ENCODE measurements around the gene C16orf92.

C16orf92 gene

GRCh38 chr16:30060346-30060745 lies 37.3 kb downstream of the C16orf92 start:
- Histone ChIP-seq H3K9ac (ENCODE audit: low read depth in 1 of 2, low read length in 2 of 2) (no peak overlapping the region), H3K27me3 (ENCODE audit: control insufficient read depth in 1 of 2, insufficient read depth in 2 of 2, low read length in 2 of 2) (no peaks in the 10 kb centered on the region)

GRCh38 chr16:30060836-30061554 lies 38.0 kb downstream of the C16orf92 start:
- Histone ChIP-seq H3K27ac (ENCODE audit: low read depth, low read length) (no peak overlapping the region), H3K27me3 (ENCODE audit: control insufficient read depth in 1 of 2, insufficient read depth in 2 of 2, low read length in 2 of 2) (no peaks in the 10 kb centered on the region), H3K9ac (ENCODE audit: low read depth in 1 of 2, low read length in 2 of 2) (no peak overlapping the region), H3K4me3 (ENCODE audit: low read depth in 1 of 2, low read length in 2 of 2) (no peak overlapping the region), H3K9me3 (ENCODE audit: control insufficient read depth in 1 of 2, low read length in 2 of 2) (no peaks in the 10 kb centered on the region), H3K36me3 (ENCODE audit: control insufficient read depth in 1 of 2, insufficient read depth in 2 of 2, low read length in 2 of 2) (no peaks in the 10 kb centered on the region), H3K4me1 (ENCODE audit: control insufficient read depth in 1 of 2, insufficient read depth in 2 of 2, low read length in 2 of 2) (peaks cover 17 to 21% of the 10 kb centered on the region in 2 donors)

More at GRCh38 chr16:30060346-30060745, 37.3 kb downstream of the C16orf92 start:
- Histone ChIP-seq H3K4me3 (ENCODE audit: low read depth in 1 of 2, low read length in 2 of 2) (no peak overlapping the region), H3K36me3 (ENCODE audit: control insufficient read depth in 1 of 2, insufficient read depth in 2 of 2, low read length in 2 of 2) (no peaks in the 10 kb centered on the region), H3K27ac (ENCODE audit: low read depth, low read length) (no peak overlapping the region), H3K4me1 (ENCODE audit: control insufficient read depth in 1 of 2, insufficient read depth in 2 of 2, low read length in 2 of 2) (peaks cover 17 to 21% of the 10 kb centered on the region in 2 donors), H3K9me3 (ENCODE audit: control insufficient read depth in 1 of 2, low read length in 2 of 2) (no peaks in the 10 kb centered on the region)

- Histone ChIP-seq H3K9me3 (ENCODE audit: control insufficient read depth in 1 of 2, low read length in 2 of 2) (no peaks in the 10 kb centered on the region), H3K36me3 (ENCODE audit: control insufficient read depth in 1 of 2, insufficient read depth in 2 of 2, low read length in 2 of 2) (peaks cover 6 to 15% of the 10 kb centered on the region in 2 donors), H3K27me3 (ENCODE audit: control insufficient read depth in 1 of 2, insufficient read depth in 2 of 2, low read length in 2 of 2) (no peaks in the 10 kb centered on the region), H3K27ac (ENCODE audit: low read depth, low read length) (peak overlapping the region; percentile 100), H3K4me3 (ENCODE audit: low read depth in 1 of 2, low read length in 2 of 2) (peak overlapping the region; percentile 76 to 84), H3K9ac (ENCODE audit: low read depth in 1 of 2, low read length in 2 of 2) (peak overlapping the region; percentile 94 to 100), H3K4me1 (ENCODE audit: control insufficient read depth in 1 of 2, insufficient read depth in 2 of 2, low read length in 2 of 2) (peaks cover 32 to 35% of the 10 kb centered on the region in 2 donors)
Measured at GRCh38 chr16:30063278-30063892, 40.4 kb downstream of the C16orf92 start.

- H3K4me3 ChIP-seq (ENCODE audit: low read depth in 1 of 2, low read length in 2 of 2): peak overlapping the region; percentile 76 to 84
- H3K9me3 ChIP-seq (ENCODE audit: control insufficient read depth in 1 of 2, low read length in 2 of 2): no peaks in the 10 kb centered on the region
- no peaks in the 10 kb centered on the region for H3K27me3 ChIP-seq (ENCODE audit: control insufficient read depth in 1 of 2, insufficient read depth in 2 of 2, low read length in 2 of 2)
- H3K36me3 ChIP-seq (ENCODE audit: control insufficient read depth in 1 of 2, insufficient read depth in 2 of 2, low read length in 2 of 2): peaks cover 13 to 22% of the 10 kb centered on the region in 2 donors
- peak overlapping the region; percentile 94 to 100 for H3K9ac ChIP-seq (ENCODE audit: low read depth in 1 of 2, low read length in 2 of 2)
- peaks cover 36 to 41% of the 10 kb centered on the region in 2 donors for H3K4me1 ChIP-seq (ENCODE audit: control insufficient read depth in 1 of 2, insufficient read depth in 2 of 2, low read length in 2 of 2)
- peak overlapping the region; percentile 100 for H3K27ac ChIP-seq (ENCODE audit: low read depth, low read length)
Measured at GRCh38 chr16:30063893-30064728, 41.1 kb downstream of the C16orf92 start.

- peak overlapping the region; percentile 100 for H3K27ac ChIP-seq (ENCODE audit: low read depth, low read length)
- H3K36me3 ChIP-seq (ENCODE audit: control insufficient read depth in 1 of 2, insufficient read depth in 2 of 2, low read length in 2 of 2): peaks cover 19 to 28% of the 10 kb centered on the region in 2 donors
- peaks cover 39 to 47% of the 10 kb centered on the region in 2 donors for H3K4me1 ChIP-seq (ENCODE audit: control insufficient read depth in 1 of 2, insufficient read depth in 2 of 2, low read length in 2 of 2)
- H3K9me3 ChIP-seq (ENCODE audit: control insufficient read depth in 1 of 2, low read length in 2 of 2): no peaks in the 10 kb centered on the region
- H3K9ac ChIP-seq (ENCODE audit: low read depth in 1 of 2, low read length in 2 of 2): peak overlapping the region; percentile 94 to 100
- no peaks in the 10 kb centered on the region for H3K27me3 ChIP-seq (ENCODE audit: control insufficient read depth in 1 of 2, insufficient read depth in 2 of 2, low read length in 2 of 2)
- peak overlapping the region; percentile 76 to 84 for H3K4me3 ChIP-seq (ENCODE audit: low read depth in 1 of 2, low read length in 2 of 2)
Measured at GRCh38 chr16:30064729-30065101, 41.7 kb downstream of the C16orf92 start.

- peaks cover 39 to 48% of the 10 kb centered on the region in 2 donors for H3K4me1 ChIP-seq (ENCODE audit: control insufficient read depth in 1 of 2, insufficient read depth in 2 of 2, low read length in 2 of 2)
- H3K9ac ChIP-seq (ENCODE audit: low read depth in 1 of 2, low read length in 2 of 2): peak within 1 kb of the TSS; percentile 99 to 100
- peaks cover 25 to 34% of the 10 kb centered on the region in 2 donors for H3K36me3 ChIP-seq (ENCODE audit: control insufficient read depth in 1 of 2, insufficient read depth in 2 of 2, low read length in 2 of 2)
Measured at GRCh38 chr16:30065102-30065942, 42.3 kb downstream of the C16orf92 start, which contains the start of gene ALDOA. ALDOA (plus strand) TSS chr16:30065760; CDS start chr16:30066898, 1,138 bp downstream.

GRCh38 chr16:30065943-30066760 lies 43.2 kb downstream of the C16orf92 start:
- Histone ChIP-seq H3K27me3 (ENCODE audit: control insufficient read depth in 1 of 2, insufficient read depth in 2 of 2, low read length in 2 of 2) (no peaks in the 10 kb centered on the region), H3K27ac (ENCODE audit: low read depth, low read length) (peak overlapping the region; percentile 100), H3K9me3 (ENCODE audit: control insufficient read depth in 1 of 2, low read length in 2 of 2) (no peaks in the 10 kb centered on the region), H3K4me3 (ENCODE audit: low read depth in 1 of 2, low read length in 2 of 2) (peak overlapping the region; percentile 82 to 95), H3K9ac (ENCODE audit: low read depth in 1 of 2, low read length in 2 of 2) (peak overlapping the region; percentile 99 to 100), H3K36me3 (ENCODE audit: control insufficient read depth in 1 of 2, insufficient read depth in 2 of 2, low read length in 2 of 2) (peaks cover 28 to 42% of the 10 kb centered on the region in 2 donors), H3K4me1 (ENCODE audit: control insufficient read depth in 1 of 2, insufficient read depth in 2 of 2, low read length in 2 of 2) (peaks cover 35 to 43% of the 10 kb centered on the region in 2 donors)

More at GRCh38 chr16:30065102-30065942, 42.3 kb downstream of the C16orf92 start, which contains the start of gene ALDOA:
- Histone ChIP-seq H3K9me3 (ENCODE audit: control insufficient read depth in 1 of 2, low read length in 2 of 2) (no peaks in the 10 kb centered on the region), H3K27me3 (ENCODE audit: control insufficient read depth in 1 of 2, insufficient read depth in 2 of 2, low read length in 2 of 2) (no peaks in the 10 kb centered on the region), H3K4me3 (ENCODE audit: low read depth in 1 of 2, low read length in 2 of 2) (peak within 1 kb of the TSS; percentile 82 to 95), H3K27ac (ENCODE audit: low read depth, low read length) (peak within 1 kb of the TSS; percentile 100)

GRCh38 chr16:30066761-30067583 lies 44.0 kb downstream of the C16orf92 start:
- Histone ChIP-seq H3K36me3 (ENCODE audit: control insufficient read depth in 1 of 2, insufficient read depth in 2 of 2, low read length in 2 of 2) (peaks cover 33 to 50% of the 10 kb centered on the region in 2 donors), H3K4me3 (ENCODE audit: low read depth in 1 of 2, low read length in 2 of 2) (peak overlapping the region; percentile 82 to 95), H3K9me3 (ENCODE audit: control insufficient read depth in 1 of 2, low read length in 2 of 2) (no peaks in the 10 kb centered on the region), H3K27ac (ENCODE audit: low read depth, low read length) (peak overlapping the region; percentile 100), H3K27me3 (ENCODE audit: control insufficient read depth in 1 of 2, insufficient read depth in 2 of 2, low read length in 2 of 2) (no peaks in the 10 kb centered on the region), H3K4me1 (ENCODE audit: control insufficient read depth in 1 of 2, insufficient read depth in 2 of 2, low read length in 2 of 2) (peaks cover 35 to 43% of the 10 kb centered on the region in 2 donors), H3K9ac (ENCODE audit: low read depth in 1 of 2, low read length in 2 of 2) (peak overlapping the region; percentile 99 to 100)

Measured in duodenal mucosa (tissue), 2 donors.